Fibroblast of pulmonary artery (primary cell): Measurements from ENCODE around the gene HYOU1.

Experiments used
- DNase-seq: peaks from one replicate; pipeline ENCODE4 v3.0.0-alpha.2; 2010; ENCODE audit warnings: low read depth
- H3K4me3 ChIP-seq: replicated peaks from 2 replicates; pipeline ENCODE4 v1.5.1; 2011; ENCODE audit warnings: low read depth, mild to moderate bottlenecking, control low read depth, low read length, moderate library complexity
- TF ChIP-seq, protein P1 (sequence below): IDR thresholded peaks from 2 replicates; pipeline ENCODE4 v1.5.1; 2011; ENCODE audit warnings: mild to moderate bottlenecking, control low read depth, low read length, inconsistent platforms; ENCODE audit errors: missing control alignments

The HYOU1 gene

DNA sequence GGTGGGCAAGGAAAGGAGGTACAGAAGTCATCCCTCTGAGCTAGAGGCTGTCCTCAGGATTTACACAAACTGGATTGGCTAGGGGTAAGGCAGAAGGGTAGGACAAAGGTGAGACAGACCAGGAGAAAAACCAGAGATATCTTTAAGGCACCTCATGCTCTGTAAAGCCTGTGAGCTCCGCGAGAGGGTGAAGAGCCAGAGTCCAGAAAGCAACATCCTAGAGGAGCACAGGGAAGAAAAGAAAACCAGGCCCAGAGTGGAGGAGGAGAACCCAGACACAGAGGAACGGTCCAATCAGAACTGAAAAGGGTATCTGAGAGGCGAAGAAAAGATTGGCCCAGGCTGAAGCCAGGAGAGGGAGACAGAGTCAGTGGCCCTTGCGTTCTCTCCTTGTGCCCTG, 31.5 kb downstream of the HYOU1 start:
- DNase-seq, result no peak
- TF ChIP-seq, protein P1, sequence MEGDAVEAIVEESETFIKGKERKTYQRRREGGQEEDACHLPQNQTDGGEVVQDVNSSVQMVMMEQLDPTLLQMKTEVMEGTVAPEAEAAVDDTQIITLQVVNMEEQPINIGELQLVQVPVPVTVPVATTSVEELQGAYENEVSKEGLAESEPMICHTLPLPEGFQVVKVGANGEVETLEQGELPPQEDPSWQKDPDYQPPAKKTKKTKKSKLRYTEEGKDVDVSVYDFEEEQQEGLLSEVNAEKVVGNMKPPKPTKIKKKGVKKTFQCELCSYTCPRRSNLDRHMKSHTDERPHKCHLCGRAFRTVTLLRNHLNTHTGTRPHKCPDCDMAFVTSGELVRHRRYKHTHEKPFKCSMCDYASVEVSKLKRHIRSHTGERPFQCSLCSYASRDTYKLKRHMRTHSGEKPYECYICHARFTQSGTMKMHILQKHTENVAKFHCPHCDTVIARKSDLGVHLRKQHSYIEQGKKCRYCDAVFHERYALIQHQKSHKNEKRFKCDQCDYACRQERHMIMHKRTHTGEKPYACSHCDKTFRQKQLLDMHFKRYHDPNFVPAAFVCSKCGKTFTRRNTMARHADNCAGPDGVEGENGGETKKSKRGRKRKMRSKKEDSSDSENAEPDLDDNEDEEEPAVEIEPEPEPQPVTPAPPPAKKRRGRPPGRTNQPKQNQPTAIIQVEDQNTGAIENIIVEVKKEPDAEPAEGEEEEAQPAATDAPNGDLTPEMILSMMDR, result no peak
- no peak overlapping the region for H3K4me3 ChIP-seq

DNA sequence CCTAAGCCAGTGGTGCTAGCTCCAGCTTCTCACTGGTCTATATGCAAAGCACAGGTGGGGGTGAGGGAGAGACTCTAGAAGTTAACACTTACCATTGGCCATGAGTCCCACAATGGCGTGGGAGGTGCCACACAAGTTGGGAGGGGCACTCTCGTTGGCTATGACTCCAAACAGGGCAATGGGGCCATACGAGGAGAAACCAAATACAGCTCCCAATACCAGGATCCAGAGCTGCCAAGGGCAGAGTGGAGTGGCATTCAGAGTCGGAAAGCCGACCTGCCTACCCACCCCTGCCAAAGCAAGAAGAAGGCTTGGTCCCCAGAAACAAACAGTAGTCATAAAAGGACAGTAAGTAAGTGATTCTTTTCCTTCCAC, 31.9 kb downstream of the HYOU1 start:
- no peak for DNase-seq
- TF ChIP-seq, protein P1, result no peak
- no peak overlapping the region for H3K4me3 ChIP-seq

DNA sequence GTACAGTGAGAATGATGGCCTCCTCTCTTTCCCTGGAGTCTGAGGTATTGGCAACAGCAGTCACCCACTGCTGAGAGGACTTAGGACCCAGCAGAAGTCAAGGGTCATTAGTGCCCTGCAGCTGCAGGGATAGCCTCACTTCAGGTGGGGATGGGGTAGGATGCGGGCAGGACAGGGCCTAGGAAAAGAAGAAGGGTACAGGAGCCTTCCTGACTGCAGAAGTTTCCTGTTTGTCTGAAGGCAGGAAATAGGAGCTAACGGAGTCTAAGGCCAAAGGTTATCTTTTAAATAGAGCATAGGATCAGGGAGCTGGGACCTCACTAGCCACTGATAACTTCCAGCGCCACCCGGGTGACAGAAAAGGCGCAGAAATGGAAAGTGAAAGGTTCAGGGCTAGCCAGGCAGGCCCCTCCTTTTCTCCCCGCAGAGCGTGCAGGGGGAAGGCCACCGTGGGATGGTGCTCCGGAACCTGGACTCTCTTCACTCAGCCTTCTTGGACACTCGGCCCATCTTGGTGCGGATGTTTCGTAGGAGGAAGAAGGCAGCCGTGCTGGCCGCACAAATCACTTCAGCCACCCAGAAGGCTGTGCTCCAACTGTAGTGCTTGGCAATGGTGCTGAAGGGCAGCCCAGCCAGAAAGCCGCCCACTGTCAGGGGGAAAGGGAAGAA, 32.4 kb downstream of the HYOU1 start:
- DNase-seq, result no peak
- TF ChIP-seq, protein P1, result no peak
- H3K4me3 ChIP-seq, result no peak overlapping the region

DNA sequence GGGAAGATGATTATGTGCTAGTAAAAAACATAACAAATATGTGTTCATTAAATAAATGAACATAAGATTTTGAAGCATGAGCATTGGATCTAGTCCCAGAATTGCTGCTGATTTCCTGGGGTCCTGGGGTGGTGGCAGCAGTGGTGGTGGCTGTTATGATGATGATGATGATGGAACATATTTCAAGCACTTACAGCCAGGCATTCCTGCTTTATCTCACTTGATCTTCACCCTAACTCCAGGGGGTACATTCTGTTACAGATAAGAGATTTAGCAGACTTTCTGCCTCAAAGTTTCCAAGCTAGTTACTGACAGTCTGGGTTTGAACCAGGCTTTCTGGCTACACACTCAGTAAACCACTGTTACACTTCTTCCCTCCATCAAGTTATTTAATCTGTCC, 33.3 kb downstream of the HYOU1 start:
- no peak for DNase-seq
- TF ChIP-seq, protein P1, result no peak
- H3K4me3 ChIP-seq, result no peak overlapping the region

DNA sequence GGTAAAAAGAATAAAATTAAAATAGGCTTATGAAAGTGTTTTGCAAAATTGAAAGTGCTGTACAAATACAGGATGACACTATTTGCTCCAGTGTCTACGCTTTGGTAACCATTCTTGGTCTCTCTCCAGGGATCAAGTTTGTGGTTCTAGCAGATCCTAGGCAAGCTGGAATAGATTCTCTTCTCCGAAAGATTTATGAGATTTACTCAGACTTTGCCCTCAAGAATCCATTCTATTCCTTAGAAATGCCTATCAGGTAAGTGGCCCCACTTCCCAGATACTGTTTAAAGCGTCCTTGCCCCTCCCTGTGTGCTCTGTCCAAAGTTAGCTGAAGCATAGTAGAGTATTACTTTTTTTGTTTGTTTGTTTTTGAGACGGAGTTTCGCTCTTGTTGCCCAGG, 35.4 kb downstream of the HYOU1 start:
- TF ChIP-seq, protein P1, result no peak
- H3K4me3 ChIP-seq, result no peak overlapping the region
- DNase-seq, result no peak

DNA sequence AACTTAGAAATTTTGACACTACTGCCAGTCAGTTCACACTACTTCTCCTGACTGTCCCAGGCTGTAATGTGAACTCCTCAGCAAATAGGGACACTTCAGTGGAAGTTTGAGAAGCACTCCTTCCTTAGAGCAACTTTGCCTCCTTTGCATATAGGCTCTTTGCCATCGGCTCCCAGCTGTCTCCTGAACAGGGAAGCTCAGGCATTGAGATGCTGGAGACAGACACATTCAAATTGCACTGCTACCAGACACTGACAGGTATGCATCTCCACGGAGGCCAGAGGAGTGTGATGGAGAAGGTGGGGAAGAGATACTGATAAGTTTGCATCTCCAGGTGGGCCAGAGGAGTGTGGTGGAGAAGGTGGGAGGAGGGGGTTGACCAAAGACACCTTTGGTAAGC, 37.0 kb downstream of the HYOU1 start:
- TF ChIP-seq, protein P1, result no peak
- H3K4me3 ChIP-seq, result peak overlapping the region; percentile 89
- no peak for DNase-seq
